ENCODE measurements around the gene PRR27. TPM values are rescaled to one million over a fixed set of nuclear protein-coding genes. Genes with fewer than 3 reads are reported as not detected.

The PRR27 gene
- not detected in 2 replicates for total RNA-seq

DNA sequence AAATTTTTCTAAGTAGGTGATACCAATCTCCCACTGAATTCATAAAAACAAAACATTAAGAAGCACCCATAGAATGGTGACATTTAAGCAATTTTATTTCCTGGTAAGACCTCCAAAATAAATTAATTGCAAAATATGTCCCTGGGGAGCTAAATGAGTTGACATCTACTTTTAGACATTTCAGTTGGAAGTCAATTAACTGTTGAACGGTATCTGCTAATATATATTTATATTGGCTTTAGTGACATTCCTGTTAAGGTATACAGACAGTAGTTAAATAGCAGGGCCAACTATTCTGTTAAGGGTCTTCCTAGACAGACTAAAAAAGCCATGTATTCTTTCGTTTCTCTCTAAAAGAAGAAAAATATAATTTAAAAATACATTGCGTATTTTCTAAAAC is at the start of gene PRR27:
Gene PRR27 (plus strand): TSS at position 301 of the 400 bp plus-strand sequence. CDS start 139 bp downstream, outside the sequence.

DNA sequence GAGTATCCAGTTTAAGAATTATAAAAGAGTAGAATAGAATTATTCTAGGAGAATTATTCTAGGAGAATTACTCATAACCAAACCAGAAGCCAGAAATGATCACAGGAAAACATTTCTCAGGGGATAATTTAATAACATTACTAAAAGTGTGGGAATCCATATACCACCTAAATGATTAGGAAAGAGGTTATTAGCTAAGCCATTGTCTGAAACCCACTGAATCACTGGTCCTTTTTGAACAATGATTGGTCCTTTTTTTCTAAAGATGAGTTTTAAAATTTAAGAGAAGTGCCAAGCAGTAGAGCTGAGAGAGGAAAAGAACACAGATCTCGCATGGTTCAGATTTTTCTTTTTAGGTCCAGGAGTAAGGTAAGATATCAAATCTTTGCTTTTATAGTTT is 41.4 kb downstream of the PRR27 start, which contains the start of gene ODAM:
Gene ODAM (plus strand): TSS at position 301 of the 400 bp plus-strand sequence. CDS start 819 bp downstream, outside the sequence.

Other genes starting within 250 kb of the PRR27 start
- gene CSN1S1, start 223.2 kb upstream of the PRR27 start, total RNA-seq, result not detected in 2 replicates
- gene CSN2, start 188.5 kb upstream of the PRR27 start, total RNA-seq, result not detected in 2 replicates
- not detected in 2 replicates for gene STATH, start 158.3 kb upstream of the PRR27 start, total RNA-seq
- not detected in 2 replicates for gene HTN3, start 125.8 kb upstream of the PRR27 start, total RNA-seq
- not detected in 2 replicates for gene HTN1, start 103.8 kb upstream of the PRR27 start, total RNA-seq
- not detected in 2 replicates for gene ODAM, start 41.5 kb downstream of the PRR27 start, total RNA-seq
- not detected in 2 replicates for gene FDCSP, start 71.9 kb downstream of the PRR27 start, total RNA-seq
- not detected in 2 replicates for gene CSN3, start 88.4 kb downstream of the PRR27 start, total RNA-seq
- not detected in 2 replicates for gene CABS1, start 180.7 kb downstream of the PRR27 start, total RNA-seq
- not detected in 2 replicates for gene SMR3A, start 206.5 kb downstream of the PRR27 start, total RNA-seq
- not detected in 2 replicates for gene SMR3B, start 228.9 kb downstream of the PRR27 start, total RNA-seq
- not detected in 2 replicates for gene OPRPN, start 243.7 kb downstream of the PRR27 start, total RNA-seq

All from nasal cavity respiratory epithelium epithelial cell of viscerocranial mucosa (primary cell).